Measurements from ENCODE around the gene LRRC4C.
A peak's percentile ranks its signal among the peaks of the same experiment; 100 is the strongest.

LRRC4C gene

DNA sequence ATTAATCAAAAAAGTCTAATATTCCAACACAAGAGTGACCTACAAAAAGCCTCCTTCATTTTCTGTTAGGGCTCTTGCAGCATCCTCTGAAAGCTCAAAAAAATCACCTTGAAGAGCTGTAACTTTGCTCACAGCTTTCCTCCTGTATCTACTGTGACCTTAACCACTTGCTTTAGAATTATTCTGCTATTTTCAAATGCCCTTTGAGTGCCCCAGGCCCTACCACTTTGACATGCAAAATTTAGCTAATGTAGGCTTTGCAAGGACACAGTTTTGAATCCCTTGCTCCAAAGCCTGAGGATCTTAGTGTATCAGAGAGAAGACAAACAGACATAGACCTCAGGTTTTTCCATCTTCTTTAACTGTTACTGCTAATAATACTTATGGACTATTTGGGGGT lies 253.1 kb downstream of the LRRC4C start:
- Histone ChIP-seq H2BK15ac (ENCODE audit: low read length) (no peak overlapping the region), H3K4me1 (ENCODE audit: control insufficient read depth in 2 of 2, insufficient read depth in 1 of 2, low read depth in 1 of 2, low read length in 2 of 2) (peaks cover 0 to 6% of the 10 kb centered on the region in 2 donors), H3K27ac (replicated peaks; ENCODE audit: low read length) (peak overlapping the region; percentile 39), H3K4ac (ENCODE audit: low read length) (no peak overlapping the region), H2BK12ac (ENCODE audit: low read length) (no peak overlapping the region), H3K36me3 (replicated peaks in 1 of 2; ENCODE audit: control insufficient read depth in 2 of 2, insufficient read depth in 2 of 2, low read length in 2 of 2) (no peaks in the 10 kb centered on the region), H3K14ac (ENCODE audit: low read length) (no peak overlapping the region), H2AK5ac (ENCODE audit: low read depth, low read length) (no peak overlapping the region), H3K9me3 (replicated peaks in 1 of 2; ENCODE audit: control insufficient read depth in 2 of 2, insufficient read depth in 1 of 2, low read depth in 1 of 2, low read length in 2 of 2) (no peaks in the 10 kb centered on the region), H4K8ac (ENCODE audit: low read depth, low read length) (no peak overlapping the region), H3K79me1 (ENCODE audit: low read depth, low read length) (no peaks in the 10 kb centered on the region), H2BK5ac (ENCODE audit: low read length) (no peak overlapping the region), H3K27me3 (ENCODE audit: control insufficient read depth in 3 of 3, insufficient read depth in 3 of 3, low read depth in 1 of 3, low read length in 3 of 3) (no peaks in the 10 kb centered on the region), H3K4me2 (ENCODE audit: insufficient read depth, low read length, poor library complexity, severe bottlenecking) (no peak overlapping the region), H2AFZ (ENCODE audit: low read length) (peak overlapping the region; percentile 61), H3K23ac (ENCODE audit: low read depth, low read length, poor library complexity) (no peak overlapping the region), H3K4me3 (ENCODE audit: low read length in 2 of 2) (no peak overlapping the region), H3K18ac (ENCODE audit: low read length) (no peak overlapping the region), H4K91ac (ENCODE audit: low read depth, low read length, poor library complexity) (no peak overlapping the region), H2BK120ac (ENCODE audit: low read depth, low read length) (no peak overlapping the region), H3K9ac (ENCODE audit: low read depth, low read length, poor library complexity) (no peak overlapping the region)
- DNase-seq (ENCODE audit: low spot score) = no peak

DNA sequence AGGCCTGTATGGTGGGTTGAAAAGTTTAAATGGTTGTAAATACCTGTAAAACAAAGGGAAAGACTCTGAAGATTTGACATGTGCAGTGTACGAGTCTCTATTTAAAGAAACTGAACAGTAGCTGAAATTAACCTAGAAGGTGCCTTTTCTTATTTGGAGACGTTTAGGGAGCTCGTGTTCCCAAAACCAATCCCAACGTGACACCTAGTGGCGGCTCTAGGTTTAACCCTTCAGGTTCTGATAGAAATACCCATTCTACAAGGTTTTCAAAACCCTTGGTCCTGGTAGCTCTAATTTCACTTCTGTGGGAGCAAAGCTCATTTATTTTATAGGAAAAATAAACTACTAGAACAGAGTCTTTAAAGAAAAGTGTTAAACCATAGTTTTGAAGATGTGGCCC lies 258.3 kb downstream of the LRRC4C start:
- Histone ChIP-seq H3K4me2 (ENCODE audit: insufficient read depth, low read length, poor library complexity, severe bottlenecking) (no peak overlapping the region), H3K18ac (ENCODE audit: low read length) (no peak overlapping the region), H2BK5ac (ENCODE audit: low read length) (no peak overlapping the region), H3K36me3 (replicated peaks in 1 of 2; ENCODE audit: control insufficient read depth in 2 of 2, insufficient read depth in 2 of 2, low read length in 2 of 2) (no peaks in the 10 kb centered on the region), H2BK15ac (ENCODE audit: low read length) (no peak overlapping the region), H3K27ac (replicated peaks; ENCODE audit: low read length) (no peak overlapping the region), H3K27me3 (ENCODE audit: control insufficient read depth in 3 of 3, insufficient read depth in 3 of 3, low read depth in 1 of 3, low read length in 3 of 3) (no peaks in the 10 kb centered on the region), H4K91ac (ENCODE audit: low read depth, low read length, poor library complexity) (no peak overlapping the region), H3K4ac (ENCODE audit: low read length) (no peak overlapping the region), H3K14ac (ENCODE audit: low read length) (no peak overlapping the region), H2AK5ac (ENCODE audit: low read depth, low read length) (no peak overlapping the region), H2BK12ac (ENCODE audit: low read length) (no peak overlapping the region), H3K4me3 (ENCODE audit: low read length in 2 of 2) (no peak overlapping the region), H3K4me1 (ENCODE audit: control insufficient read depth in 2 of 2, insufficient read depth in 1 of 2, low read depth in 1 of 2, low read length in 2 of 2) (no peaks in the 10 kb centered on the region), H3K23ac (ENCODE audit: low read depth, low read length, poor library complexity) (no peak overlapping the region), H3K9ac (ENCODE audit: low read depth, low read length, poor library complexity) (no peak overlapping the region), H2BK120ac (ENCODE audit: low read depth, low read length) (no peak overlapping the region), H4K8ac (ENCODE audit: low read depth, low read length) (no peak overlapping the region), H2AFZ (ENCODE audit: low read length) (peak overlapping the region; percentile 66), H3K79me1 (ENCODE audit: low read depth, low read length) (no peaks in the 10 kb centered on the region), H3K9me3 (replicated peaks in 1 of 2; ENCODE audit: control insufficient read depth in 2 of 2, insufficient read depth in 1 of 2, low read depth in 1 of 2, low read length in 2 of 2) (peaks cover 0 to 5% of the 10 kb centered on the region in 2 donors)
- peak; percentile 49 for DNase-seq (ENCODE audit: low spot score)
- WGBS, 2 donors (ENCODE audit: extremely low coverage in 2 of 2, insufficient read length in 2 of 2, insufficient replicate concordance in 1 of 2) = no CpG with 5 or more reads among the region's 5 CpGs

DNA sequence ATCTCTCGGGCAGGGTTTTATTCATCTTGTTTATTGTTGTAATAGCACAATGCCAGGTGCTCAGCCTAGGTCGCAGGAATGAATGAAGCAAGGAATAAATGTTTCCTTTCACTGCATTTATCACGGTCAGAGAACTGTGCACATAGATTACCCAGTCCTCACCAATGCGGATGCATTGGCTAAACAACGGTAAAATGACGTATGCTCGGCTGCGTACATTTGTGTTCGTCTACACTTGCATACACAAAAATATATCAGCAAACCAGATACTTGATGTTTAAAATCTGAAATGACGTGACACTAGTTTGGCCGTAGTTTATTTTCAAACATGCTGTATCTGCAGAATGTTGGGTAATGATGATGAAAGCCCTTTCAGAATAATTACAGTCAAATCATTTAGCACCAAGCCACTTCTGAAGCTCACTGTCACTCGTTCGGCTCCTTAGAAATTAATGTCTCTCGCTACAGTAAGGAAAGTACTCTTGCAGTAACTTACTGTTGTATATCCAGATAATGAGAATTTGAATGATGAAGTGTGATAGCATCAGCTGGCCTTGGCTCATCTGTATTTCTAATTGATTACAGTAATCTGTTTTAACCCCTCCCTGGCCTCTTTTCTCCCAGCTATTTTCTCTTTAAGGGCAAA lies 268.9 kb downstream of the LRRC4C start:
- Histone ChIP-seq H4K8ac (ENCODE audit: low read depth, low read length) (no peak overlapping the region), H3K18ac (ENCODE audit: low read length) (no peak overlapping the region), H3K23ac (ENCODE audit: low read depth, low read length, poor library complexity) (no peak overlapping the region), H2BK15ac (ENCODE audit: low read length) (no peak overlapping the region), H2BK120ac (ENCODE audit: low read depth, low read length) (no peak overlapping the region), H2AK5ac (ENCODE audit: low read depth, low read length) (no peak overlapping the region), H4K91ac (ENCODE audit: low read depth, low read length, poor library complexity) (no peak overlapping the region), H2BK12ac (ENCODE audit: low read length) (no peak overlapping the region), H3K4ac (ENCODE audit: low read length) (no peak overlapping the region), H3K27me3 (ENCODE audit: control insufficient read depth in 3 of 3, insufficient read depth in 3 of 3, low read depth in 1 of 3, low read length in 3 of 3) (no peaks in the 10 kb centered on the region), H3K9me3 (replicated peaks in 1 of 2; ENCODE audit: control insufficient read depth in 2 of 2, insufficient read depth in 1 of 2, low read depth in 1 of 2, low read length in 2 of 2) (peaks cover 0 to 9% of the 10 kb centered on the region in 2 donors), H3K4me2 (ENCODE audit: insufficient read depth, low read length, poor library complexity, severe bottlenecking) (no peak overlapping the region), H2AFZ (ENCODE audit: low read length) (no peak overlapping the region), H3K14ac (ENCODE audit: low read length) (no peak overlapping the region), H3K4me1 (ENCODE audit: control insufficient read depth in 2 of 2, insufficient read depth in 1 of 2, low read depth in 1 of 2, low read length in 2 of 2) (peaks cover 9% of the 10 kb centered on the region in 2 donors), H3K79me1 (ENCODE audit: low read depth, low read length) (no peaks in the 10 kb centered on the region), H3K36me3 (replicated peaks in 1 of 2; ENCODE audit: control insufficient read depth in 2 of 2, insufficient read depth in 2 of 2, low read length in 2 of 2) (no peaks in the 10 kb centered on the region), H2BK5ac (ENCODE audit: low read length) (no peak overlapping the region), H3K27ac (replicated peaks; ENCODE audit: low read length) (no peak overlapping the region), H3K4me3 (ENCODE audit: low read length in 2 of 2) (no peak overlapping the region), H3K9ac (ENCODE audit: low read depth, low read length, poor library complexity) (no peak overlapping the region)
- DNase-seq (ENCODE audit: low spot score) = no peak
- no CpG with 5 or more reads among the region's 14 CpGs for WGBS, 2 donors (ENCODE audit: extremely low coverage in 2 of 2, insufficient read length in 2 of 2, insufficient replicate concordance in 1 of 2)

DNA sequence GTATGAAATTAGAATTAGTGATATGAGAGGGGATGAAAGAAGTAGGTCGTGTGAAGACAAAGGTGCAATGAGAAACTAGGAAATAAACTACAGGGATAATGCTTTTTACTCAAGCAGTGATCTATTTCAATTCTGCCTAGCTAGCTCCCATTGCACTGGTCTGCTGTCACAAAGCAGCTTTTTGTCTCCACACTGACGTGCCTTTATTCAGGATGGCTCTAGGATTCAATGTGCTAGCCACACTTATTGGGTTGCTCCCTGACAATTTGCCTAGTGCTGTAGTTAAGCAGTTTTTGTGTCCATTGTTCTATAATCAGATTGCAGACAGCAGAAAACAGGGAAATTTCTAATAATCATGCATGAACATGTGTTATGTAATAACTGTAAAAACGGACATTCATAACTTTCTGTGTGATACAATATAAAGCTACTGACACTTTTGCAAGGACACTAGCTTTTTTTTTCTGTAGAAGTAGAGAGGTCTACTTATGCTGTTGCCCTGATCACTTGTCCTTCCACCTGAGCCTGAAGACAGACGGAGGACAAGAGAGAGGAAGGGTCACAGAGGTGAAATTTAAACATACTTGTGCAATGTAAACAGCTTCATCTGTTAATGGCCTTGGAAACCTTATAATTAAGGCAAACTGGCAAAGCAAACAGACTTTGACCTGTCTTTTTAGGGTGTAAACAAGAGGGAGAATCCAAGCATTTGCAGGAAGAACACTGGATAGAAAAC lies 269.6 kb downstream of the LRRC4C start:
- H3K9me3 ChIP-seq (replicated peaks in 1 of 2; ENCODE audit: control insufficient read depth in 2 of 2, insufficient read depth in 1 of 2, low read depth in 1 of 2, low read length in 2 of 2) = peaks cover 0 to 9% of the 10 kb centered on the region in 2 donors
- no peak overlapping the region for H3K27ac ChIP-seq (replicated peaks; ENCODE audit: low read length)

More for the DNA sequence above, 269.6 kb downstream of the LRRC4C start:
- Histone ChIP-seq H2BK5ac (ENCODE audit: low read length) (no peak overlapping the region), H3K4me3 (ENCODE audit: low read length in 2 of 2) (no peak overlapping the region), H2AFZ (ENCODE audit: low read length) (no peak overlapping the region), H3K27me3 (ENCODE audit: control insufficient read depth in 3 of 3, insufficient read depth in 3 of 3, low read depth in 1 of 3, low read length in 3 of 3) (no peaks in the 10 kb centered on the region), H3K4ac (ENCODE audit: low read length) (no peak overlapping the region), H2BK15ac (ENCODE audit: low read length) (no peak overlapping the region), H3K4me2 (ENCODE audit: insufficient read depth, low read length, poor library complexity, severe bottlenecking) (no peak overlapping the region), H3K36me3 (replicated peaks in 1 of 2; ENCODE audit: control insufficient read depth in 2 of 2, insufficient read depth in 2 of 2, low read length in 2 of 2) (no peaks in the 10 kb centered on the region), H4K8ac (ENCODE audit: low read depth, low read length) (no peak overlapping the region), H4K91ac (ENCODE audit: low read depth, low read length, poor library complexity) (no peak overlapping the region), H3K4me1 (ENCODE audit: control insufficient read depth in 2 of 2, insufficient read depth in 1 of 2, low read depth in 1 of 2, low read length in 2 of 2) (peaks cover 9% of the 10 kb centered on the region in 2 donors), H3K14ac (ENCODE audit: low read length) (no peak overlapping the region), H3K9ac (ENCODE audit: low read depth, low read length, poor library complexity) (no peak overlapping the region), H2AK5ac (ENCODE audit: low read depth, low read length) (no peak overlapping the region), H2BK12ac (ENCODE audit: low read length) (no peak overlapping the region), H3K79me1 (ENCODE audit: low read depth, low read length) (no peaks in the 10 kb centered on the region), H2BK120ac (ENCODE audit: low read depth, low read length) (no peak overlapping the region), H3K18ac (ENCODE audit: low read length) (no peak overlapping the region), H3K23ac (ENCODE audit: low read depth, low read length, poor library complexity) (no peak overlapping the region)
- DNase-seq (ENCODE audit: low spot score) = no peak
- 100% methylated on average over 1 of the region's 4 CpGs for WGBS, 2 donors (ENCODE audit: extremely low coverage in 2 of 2, insufficient read length in 2 of 2, insufficient replicate concordance in 1 of 2)
